Suprapubic skin (tissue), 4 donors: ENCODE data around the gene MILR1. TPM values are rescaled to one million over a fixed set of nuclear protein-coding genes. Genes with fewer than 3 reads are reported as not detected.

Source experiments
- DNase-seq, 2 donors: peaks; one replicate each; pipeline ENCODE4 v3.0.0-alpha.2; 2019; ENCODE audit warnings: low spot score in 2 of 2
- H3K27ac ChIP-seq: fragments of 200-600 bp; sonication (generic); one replicate; pipeline ENCODE4 v1.5.1; 2019
- H3K27me3 ChIP-seq: fragments of 200-600 bp; sonication (generic); one replicate; pipeline ENCODE4 v1.5.1; 2019
- H3K36me3 ChIP-seq: fragments of 200-600 bp; sonication (generic); one replicate; pipeline ENCODE4 v1.5.1; 2019
- H3K4me1 ChIP-seq: fragments of 200-600 bp; sonication (generic); one replicate; pipeline ENCODE4 v1.5.1; 2019
- H3K4me3 ChIP-seq: fragments of 200-600 bp; sonication (generic); one replicate; pipeline ENCODE4 v1.5.1; 2019; ENCODE audit warnings: mild to moderate bottlenecking
- H3K9me3 ChIP-seq: fragments of 200-600 bp; sonication (generic); one replicate; pipeline ENCODE4 v1.5.1; 2019
- CTCF ChIP-seq, 2 donors: fragments of 200-600 bp in 1 of 2; fragments of 450-650 bp in 1 of 2; sonication (generic) in 1 of 2; IDR thresholded peaks; one replicate each; pipeline ENCODE4 v1.5.1; 2016 to 2019; ENCODE audit warnings: antibody characterized with exemption in 2 of 2, mild to moderate bottlenecking in 1 of 2, moderate library complexity in 1 of 2
- EP300 ChIP-seq: sonication (generic); formaldehyde crosslinking; IDR thresholded peaks from one replicate; pipeline ENCODE4 v1.6.1; 2017; ENCODE audit warnings: antibody characterized with exemption
- POLR2A ChIP-seq, 2 donors: fragments of 450-650 bp; IDR thresholded peaks; one replicate each; pipeline ENCODE4 v1.6.1; 2017; ENCODE audit warnings: antibody characterized with exemption in 2 of 2, mild to moderate bottlenecking in 2 of 2, moderate library complexity in 2 of 2
- POLR2AphosphoS5 ChIP-seq, 3 donors: sonication (generic); formaldehyde crosslinking; IDR thresholded peaks; one replicate each; pipeline ENCODE4 v1.6.1; 2017; ENCODE audit warnings: antibody characterized with exemption in 3 of 3
- WGBS: methylation state at CpG from one replicate; pipeline ENCODE4 v1.1.5; 2018; 5-methylcytosine and 5-hydroxymethylcytosine counted together
- total RNA-seq, 4 donors: library from RNA; depleted of rRNA; stranded (reverse); fragments of >200 nt; gene quantifications; one replicate each; pipeline ENCODE4 v1.1.0, GENCODE V29; 2016

Gene MILR1
- total RNA-seq, 4 donors from 2014 or later = 0.45 to 0.57 TPM; not detected in 2

- Histone ChIP-seq H3K27ac (no peak overlapping the region), H3K9me3 (no peaks in the 10 kb centered on the region), H3K27me3 (no peaks in the 10 kb centered on the region), H3K4me3 (no peak overlapping the region), H3K36me3 (peaks cover 53% of the 10 kb centered on the region), H3K4me1 (peaks cover 89% of the 10 kb centered on the region)
- WGBS = 71% methylated on average over 7 of the region's 7 CpGs
- TF ChIP-seq POLR2AphosphoS5 (IDR thresholded peaks at IDR 0.05) = no peak
- TF ChIP-seq POLR2A (IDR thresholded peaks at IDR 0.05) = no peak
- TF ChIP-seq CTCF (IDR thresholded peaks at IDR 0.05) = no peak
- TF ChIP-seq EP300 = no peak
- no peak for DNase-seq
These were observed 49.6 kb downstream of the MILR1 start for GRCh38 chr17:64498308-64499203.

GRCh38 chr17:64499805-64500486 is 51.0 kb downstream of the MILR1 start:
- no peak for DNase-seq
- Histone ChIP-seq H3K4me3 (no peak overlapping the region), H3K36me3 (peaks cover 64% of the 10 kb centered on the region), H3K4me1 (peaks cover 90% of the 10 kb centered on the region), H3K27ac (no peak overlapping the region), H3K9me3 (no peaks in the 10 kb centered on the region), H3K27me3 (no peaks in the 10 kb centered on the region)
- no peak for TF ChIP-seq POLR2AphosphoS5 (IDR thresholded peaks at IDR 0.05)
- no peak for TF ChIP-seq EP300
- no peak for TF ChIP-seq CTCF (IDR thresholded peaks at IDR 0.05)
- TF ChIP-seq POLR2A (IDR thresholded peaks at IDR 0.05) = no peak
- 85% methylated on average over 6 of the region's 6 CpGs for WGBS

- H3K27ac ChIP-seq = no peak overlapping the region
- H3K36me3 ChIP-seq = peaks cover 64% of the 10 kb centered on the region
- no peak for DNase-seq
- H3K27me3 ChIP-seq = no peaks in the 10 kb centered on the region
- peaks cover 84% of the 10 kb centered on the region for H3K4me1 ChIP-seq
- WGBS = 87% methylated on average over 8 of the region's 8 CpGs
- no peaks in the 10 kb centered on the region for H3K9me3 ChIP-seq
- TF ChIP-seq POLR2AphosphoS5 (IDR thresholded peaks at IDR 0.05) = peak in 1 of 3 donors; percentile 25
- TF ChIP-seq POLR2A (IDR thresholded peaks at IDR 0.05) = no peak
- TF ChIP-seq CTCF (IDR thresholded peaks at IDR 0.05) = no peak
- TF ChIP-seq EP300 = no peak
- no peak overlapping the region for H3K4me3 ChIP-seq
These were observed 51.6 kb downstream of the MILR1 start for GRCh38 chr17:64500487-64500859.

GRCh38 chr17:64500862-64501765 is 52.2 kb downstream of the MILR1 start:
- 56% methylated on average over 11 of the region's 11 CpGs for WGBS
- Histone ChIP-seq H3K4me1 (peaks cover 78% of the 10 kb centered on the region), H3K4me3 (peak overlapping the region; percentile 5), H3K9me3 (no peaks in the 10 kb centered on the region), H3K36me3 (peaks cover 64% of the 10 kb centered on the region), H3K27me3 (no peaks in the 10 kb centered on the region), H3K27ac (no peak overlapping the region)
- no peak for DNase-seq
- TF ChIP-seq POLR2AphosphoS5 (IDR thresholded peaks at IDR 0.05) = no peak
- TF ChIP-seq EP300 = no peak
- TF ChIP-seq POLR2A (IDR thresholded peaks at IDR 0.05) = no peak
- no peak for TF ChIP-seq CTCF (IDR thresholded peaks at IDR 0.05)
